Measurements from ENCODE around the gene NOCT. TPM values are rescaled to one million over a fixed set of nuclear protein-coding genes. Genes with fewer than 3 reads are reported as not detected.
"Not testable (repeated sequence)": the region's sequence is repeated elsewhere in the genome, so short reads cannot be mapped to it uniquely, and the experiment has no call there.

Gene NOCT
- total RNA-seq, 1 experiment from 2014 or later, result 17.1 TPM

GRCh38 chr4:138996090-138996489 is 19.5 kb upstream of the NOCT start:
- in situ Hi-C loops (cut with HindIII; ENCODE audit: low pct_unique_long_range_greater_than_20kb, low sequenced_read_pairs), result no loop called here

DNA sequence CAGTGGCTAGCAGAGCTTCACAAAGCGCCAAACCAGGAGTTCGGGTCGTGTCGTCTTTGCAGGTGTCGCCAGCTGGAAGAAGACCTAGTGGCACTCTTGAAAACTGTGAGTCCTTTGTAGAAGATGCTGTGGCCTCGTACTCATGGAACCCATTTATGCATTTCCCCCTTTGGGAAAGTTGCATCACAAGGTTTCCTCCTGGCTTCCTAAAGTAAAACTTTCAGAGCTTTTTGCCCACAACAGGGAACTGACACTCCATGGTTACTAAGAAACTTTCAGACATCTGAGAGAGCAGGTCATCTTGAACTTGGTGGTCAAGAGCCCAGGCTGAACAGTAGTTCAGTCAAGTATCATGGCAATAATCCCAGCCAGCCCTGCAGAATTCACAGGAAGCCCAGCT is 15.9 kb upstream of the NOCT start:
- CTCF ChIA-PET, result no interaction called here
- intact Hi-C loops (cut with micrococcal nuclease; ENCODE audit: unreplicated experiment), result no loop called here
- POLR2A ChIA-PET, result no interaction called here
- Histone ChIP-seq H3K36me3 (ENCODE audit: control insufficient read depth, insufficient read depth, low read length) (no peaks in the 10 kb centered on the region), H3K27ac (ENCODE audit: low read length) (no peak overlapping the region), H3K27me3 (ENCODE audit: control insufficient read depth, insufficient read depth, low read length) (no peaks in the 10 kb centered on the region), H3K4me3 (ENCODE audit: low read depth in 2 of 2, low read length in 2 of 2) (no peak overlapping the region), H3K4me1 (ENCODE audit: control insufficient read depth, insufficient read depth, low read length) (no peaks in the 10 kb centered on the region), H3K9me3 (ENCODE audit: control insufficient read depth, insufficient read depth, low read depth, low read length) (no peaks in the 10 kb centered on the region)
- BruUV-seq (replicated peaks), result no TSS peak
- TF ChIP-seq TCF7L2 (IDR thresholded peaks at IDR 0.05; ENCODE audit: low read depth, low read length) (no peak), POLR2AphosphoS5 (IDR thresholded peaks at IDR 0.05; ENCODE audit: low read depth, low read length) (no peak), SIN3A (IDR thresholded peaks at IDR 0.05; ENCODE audit: borderline replicate concordance, insufficient read depth, low read depth, low read length) (no peak), CTCF (IDR thresholded peaks at IDR 0.05) (no peak)
- TF ChIP-seq, protein P1, sequence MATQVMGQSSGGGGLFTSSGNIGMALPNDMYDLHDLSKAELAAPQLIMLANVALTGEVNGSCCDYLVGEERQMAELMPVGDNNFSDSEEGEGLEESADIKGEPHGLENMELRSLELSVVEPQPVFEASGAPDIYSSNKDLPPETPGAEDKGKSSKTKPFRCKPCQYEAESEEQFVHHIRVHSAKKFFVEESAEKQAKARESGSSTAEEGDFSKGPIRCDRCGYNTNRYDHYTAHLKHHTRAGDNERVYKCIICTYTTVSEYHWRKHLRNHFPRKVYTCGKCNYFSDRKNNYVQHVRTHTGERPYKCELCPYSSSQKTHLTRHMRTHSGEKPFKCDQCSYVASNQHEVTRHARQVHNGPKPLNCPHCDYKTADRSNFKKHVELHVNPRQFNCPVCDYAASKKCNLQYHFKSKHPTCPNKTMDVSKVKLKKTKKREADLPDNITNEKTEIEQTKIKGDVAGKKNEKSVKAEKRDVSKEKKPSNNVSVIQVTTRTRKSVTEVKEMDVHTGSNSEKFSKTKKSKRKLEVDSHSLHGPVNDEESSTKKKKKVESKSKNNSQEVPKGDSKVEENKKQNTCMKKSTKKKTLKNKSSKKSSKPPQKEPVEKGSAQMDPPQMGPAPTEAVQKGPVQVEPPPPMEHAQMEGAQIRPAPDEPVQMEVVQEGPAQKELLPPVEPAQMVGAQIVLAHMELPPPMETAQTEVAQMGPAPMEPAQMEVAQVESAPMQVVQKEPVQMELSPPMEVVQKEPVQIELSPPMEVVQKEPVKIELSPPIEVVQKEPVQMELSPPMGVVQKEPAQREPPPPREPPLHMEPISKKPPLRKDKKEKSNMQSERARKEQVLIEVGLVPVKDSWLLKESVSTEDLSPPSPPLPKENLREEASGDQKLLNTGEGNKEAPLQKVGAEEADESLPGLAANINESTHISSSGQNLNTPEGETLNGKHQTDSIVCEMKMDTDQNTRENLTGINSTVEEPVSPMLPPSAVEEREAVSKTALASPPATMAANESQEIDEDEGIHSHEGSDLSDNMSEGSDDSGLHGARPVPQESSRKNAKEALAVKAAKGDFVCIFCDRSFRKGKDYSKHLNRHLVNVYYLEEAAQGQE (IDR thresholded peaks at IDR 0.05; ENCODE audit: insufficient read depth in 1 of 2, low read depth in 2 of 2, low read length in 1 of 2), result no peak
- in situ Hi-C loops (cut with HindIII; ENCODE audit: low pct_unique_long_range_greater_than_20kb, low sequenced_read_pairs), result no loop called here
- ATAC-seq (no peak), DNase-seq (ENCODE audit: low read depth, low spot score) (no peak)

More at GRCh38 chr4:138996090-138996489, 19.5 kb upstream of the NOCT start:
- Histone ChIP-seq H3K36me3 (ENCODE audit: control insufficient read depth, insufficient read depth, low read length) (no peaks in the 10 kb centered on the region), H3K27me3 (ENCODE audit: control insufficient read depth, insufficient read depth, low read length) (no peaks in the 10 kb centered on the region), H3K27ac (ENCODE audit: low read length) (no peak overlapping the region), H3K4me3 (ENCODE audit: low read depth in 2 of 2, low read length in 2 of 2) (no peak overlapping the region), H3K4me1 (ENCODE audit: control insufficient read depth, insufficient read depth, low read length) (no peaks in the 10 kb centered on the region), H3K9me3 (ENCODE audit: control insufficient read depth, insufficient read depth, low read depth, low read length) (no peaks in the 10 kb centered on the region)
- ATAC-seq, result no peak
- DNase-seq (ENCODE audit: low read depth, low spot score), result no peak
- ChIA-PET POLR2A (interaction anchor here (0.6 kb wide), 1 partner anchor 86 kb away, joined by 4 read pairs; no protein-coding TSS in a partner anchor), CTCF (interaction anchor here (0.6 kb wide), 1 partner anchor 507 kb away, joined by 8 read pairs; no protein-coding TSS in a partner anchor)
- TF ChIP-seq CTCF (IDR thresholded peaks at IDR 0.05) (no peak), POLR2AphosphoS5 (IDR thresholded peaks at IDR 0.05; ENCODE audit: low read depth, low read length) (no peak), TCF7L2 (IDR thresholded peaks at IDR 0.05; ENCODE audit: low read depth, low read length) (no peak), SIN3A (IDR thresholded peaks at IDR 0.05; ENCODE audit: borderline replicate concordance, insufficient read depth, low read depth, low read length) (no peak)
- TF ChIP-seq, protein P1 (IDR thresholded peaks at IDR 0.05; ENCODE audit: insufficient read depth in 1 of 2, low read depth in 2 of 2, low read length in 1 of 2), result no peak
- BruUV-seq (replicated peaks), result no TSS peak
- intact Hi-C loops (cut with micrococcal nuclease; ENCODE audit: unreplicated experiment), result no loop called here

DNA sequence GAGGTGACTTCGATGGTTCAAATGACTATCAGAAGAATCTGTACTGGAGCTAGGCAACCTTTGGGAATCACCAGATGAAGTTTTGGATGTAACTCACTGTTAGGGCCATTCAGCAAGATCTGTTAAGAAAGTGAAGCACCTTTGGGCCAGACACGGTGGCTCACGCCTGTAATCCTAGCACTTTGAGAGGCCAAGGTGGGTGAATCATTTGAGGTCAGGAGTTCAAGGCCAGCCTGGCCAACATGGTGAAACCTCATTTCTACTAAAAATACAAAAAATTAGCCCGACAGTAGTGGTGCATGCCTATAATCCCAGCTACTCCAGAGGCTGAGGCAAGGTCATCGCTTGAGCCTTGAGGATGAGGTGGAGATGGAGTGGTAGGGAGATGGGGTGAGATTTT is 15.4 kb upstream of the NOCT start:
- H3K27me3 ChIP-seq (ENCODE audit: control insufficient read depth, insufficient read depth, low read length); H3K4me3 ChIP-seq (ENCODE audit: low read depth in 2 of 2, low read length in 2 of 2); intact Hi-C loops (cut with micrococcal nuclease; ENCODE audit: unreplicated experiment); H3K27ac ChIP-seq (ENCODE audit: low read length); H3K4me1 ChIP-seq (ENCODE audit: control insufficient read depth, insufficient read depth, low read length); BruUV-seq (replicated peaks); CTCF ChIA-PET; H3K9me3 ChIP-seq (ENCODE audit: control insufficient read depth, insufficient read depth, low read depth, low read length); POLR2A ChIA-PET; H3K36me3 ChIP-seq (ENCODE audit: control insufficient read depth, insufficient read depth, low read length); ATAC-seq; DNase-seq (ENCODE audit: low read depth, low spot score); in situ Hi-C loops (cut with HindIII; ENCODE audit: low pct_unique_long_range_greater_than_20kb, low sequenced_read_pairs): not testable (repeated sequence)

GRCh38 chr4:139001430-139001829 is 14.2 kb upstream of the NOCT start:
- H3K27ac ChIP-seq (ENCODE audit: low read length); intact Hi-C loops (cut with micrococcal nuclease; ENCODE audit: unreplicated experiment); H3K4me3 ChIP-seq (ENCODE audit: low read depth in 2 of 2, low read length in 2 of 2); ATAC-seq; H3K27me3 ChIP-seq (ENCODE audit: control insufficient read depth, insufficient read depth, low read length); H3K9me3 ChIP-seq (ENCODE audit: control insufficient read depth, insufficient read depth, low read depth, low read length); in situ Hi-C loops (cut with HindIII; ENCODE audit: low pct_unique_long_range_greater_than_20kb, low sequenced_read_pairs); H3K4me1 ChIP-seq (ENCODE audit: control insufficient read depth, insufficient read depth, low read length); DNase-seq (ENCODE audit: low read depth, low spot score); BruUV-seq (replicated peaks); H3K36me3 ChIP-seq (ENCODE audit: control insufficient read depth, insufficient read depth, low read length); POLR2A ChIA-PET; CTCF ChIA-PET: not testable (repeated sequence)

Data from Panc1 (cell line).